ENCODE results near the gene SERPINB3. TPM values are rescaled to one million over a fixed set of nuclear protein-coding genes. Genes with fewer than 3 reads are reported as not detected.

SERPINB3 gene
- total and polyA plus RNA-seq, 9 donors: 0.05 to 0.23 TPM; not detected in 7

- Histone ChIP-seq H3K27ac (no peak overlapping the region), H3K4me3 (no peak overlapping the region), H3K9me3 (no peaks in the 10 kb centered on the region), H3K4me1 (ENCODE audit: insufficient read depth) (no peaks in the 10 kb centered on the region), H3K27me3 (no peaks in the 10 kb centered on the region), H3K36me3 (no peaks in the 10 kb centered on the region)
- TF ChIP-seq POLR2A (IDR thresholded peaks at IDR 0.05) (no peak), EP300 (IDR thresholded peaks at IDR 0.05) (no peak)
- DNase-seq: no peak
- intact Hi-C loops (cut with DNase I): no loop called here
- 79 to 85% (median 80%) methylated on average over 5 of the region's 5 CpGs for WGBS, 3 donors
Measured at GRCh38 chr18:63701952-63702351, 40.3 kb upstream of the SERPINB3 start.

DNA sequence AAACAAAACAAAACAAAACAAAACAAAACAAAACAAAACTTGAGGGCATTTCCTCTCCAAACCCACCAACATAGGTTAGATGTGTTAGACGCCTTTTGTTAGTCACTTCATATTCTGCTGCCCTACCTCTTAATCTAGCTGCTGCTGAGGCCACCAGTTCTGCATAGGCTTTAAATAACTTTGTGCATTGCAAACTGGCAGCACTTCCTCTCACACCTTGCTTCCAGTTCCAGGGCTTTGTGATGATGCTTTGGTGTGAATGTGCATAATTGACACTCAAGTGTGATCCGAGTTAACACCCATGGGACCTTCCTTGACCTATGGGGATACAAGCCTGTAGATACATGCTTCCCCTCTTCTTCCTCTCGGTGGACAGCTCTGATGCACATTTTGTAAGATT is 38.8 kb upstream of the SERPINB3 start:
- intact Hi-C loops (cut with DNase I): no loop called here
- TF ChIP-seq EP300 (IDR thresholded peaks at IDR 0.05) (no peak), POLR2A (IDR thresholded peaks at IDR 0.05) (no peak), CTCF (IDR thresholded peaks at IDR 0.05) (no peak)
- Histone ChIP-seq H3K4me3 (no peak overlapping the region), H3K9me3 (no peaks in the 10 kb centered on the region), H3K27me3 (no peaks in the 10 kb centered on the region), H3K36me3 (no peaks in the 10 kb centered on the region), H3K4me1 (ENCODE audit: insufficient read depth) (no peaks in the 10 kb centered on the region), H3K27ac (no peak overlapping the region)
- 61 to 63% (median 62%) methylated on average over 3 of the region's 3 CpGs for WGBS, 3 donors
- no peak for DNase-seq

DNA sequence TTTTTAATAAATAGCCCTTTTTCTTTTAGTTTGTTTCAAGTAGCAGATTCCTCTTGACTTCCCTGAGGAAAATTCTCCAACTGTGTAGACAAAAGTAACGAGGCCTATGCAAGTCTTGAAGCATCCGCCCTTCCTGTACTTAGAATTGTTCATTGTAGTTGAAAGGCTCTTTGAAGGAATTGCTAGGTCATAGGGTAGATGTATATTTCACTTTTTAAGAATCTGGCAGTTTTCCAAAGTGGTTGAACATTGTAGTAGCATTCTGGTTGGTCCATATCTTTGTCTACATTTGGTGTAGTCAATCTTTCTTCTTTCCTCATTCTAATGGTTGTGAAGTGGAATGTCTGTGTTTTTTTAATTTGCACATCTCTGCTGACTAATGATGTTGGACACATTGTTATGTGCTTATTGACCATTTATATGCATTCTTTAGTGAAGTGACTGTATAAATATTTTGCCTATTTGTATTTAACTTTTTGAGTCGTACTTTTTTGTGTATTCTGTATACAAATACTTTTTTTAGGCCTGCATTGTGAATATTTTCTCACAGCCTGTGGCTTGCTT is 35.5 kb upstream of the SERPINB3 start:
- 52 to 65% (median 54%) methylated on average over 3 of the region's 3 CpGs for WGBS, 3 donors
- no peak for TF ChIP-seq POLR2A (IDR thresholded peaks at IDR 0.05)
- no peak for TF ChIP-seq CTCF (IDR thresholded peaks at IDR 0.05)
- TF ChIP-seq EP300 (IDR thresholded peaks at IDR 0.05): no peak
- Histone ChIP-seq H3K36me3 (no peaks in the 10 kb centered on the region), H3K27ac (no peak overlapping the region), H3K27me3 (no peaks in the 10 kb centered on the region), H3K9me3 (no peaks in the 10 kb centered on the region), H3K4me1 (ENCODE audit: insufficient read depth) (no peaks in the 10 kb centered on the region), H3K4me3 (no peak overlapping the region)
- DNase-seq: no peak
- intact Hi-C loops (cut with DNase I): no loop called here

DNA sequence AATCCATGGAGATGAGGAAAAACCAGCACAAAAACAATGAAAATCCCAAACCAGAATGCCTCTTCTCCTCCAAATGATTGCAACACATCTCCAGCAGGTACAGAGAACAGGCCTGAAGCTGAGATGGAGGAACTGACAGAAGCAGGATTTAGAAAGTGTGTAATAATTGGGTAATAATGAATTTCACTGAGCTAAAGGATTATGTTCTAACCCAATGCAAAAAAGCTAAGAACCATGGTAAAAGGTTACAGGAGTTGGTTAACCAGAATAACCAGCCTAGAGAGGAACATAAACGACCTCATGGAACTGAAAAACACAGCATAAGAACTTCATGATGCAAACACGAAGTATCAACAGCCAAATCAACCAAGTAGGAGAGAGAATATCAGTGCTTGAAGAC is 27.4 kb upstream of the SERPINB3 start:
- H3K4me3 ChIP-seq: no peak overlapping the region
- TF ChIP-seq CTCF (IDR thresholded peaks at IDR 0.05) (no peak), POLR2A (IDR thresholded peaks at IDR 0.05) (no peak), EP300 (IDR thresholded peaks at IDR 0.05) (no peak)
- no peaks in the 10 kb centered on the region for H3K27me3 ChIP-seq
- H3K36me3 ChIP-seq: no peaks in the 10 kb centered on the region
- no peak for DNase-seq
- no peak overlapping the region for H3K27ac ChIP-seq
- WGBS, 3 donors: 50 to 68% (median 68%) methylated on average over 2 of the region's 2 CpGs
- intact Hi-C loops (cut with DNase I): no loop called here
- H3K4me1 ChIP-seq (ENCODE audit: insufficient read depth): no peaks in the 10 kb centered on the region
- no peaks in the 10 kb centered on the region for H3K9me3 ChIP-seq

- no peak for TF ChIP-seq EP300 (IDR thresholded peaks at IDR 0.05)
- TF ChIP-seq CTCF (IDR thresholded peaks at IDR 0.05): no peak
- no peak for TF ChIP-seq POLR2A (IDR thresholded peaks at IDR 0.05)
- Histone ChIP-seq H3K4me1 (ENCODE audit: insufficient read depth) (no peaks in the 10 kb centered on the region), H3K27ac (no peak overlapping the region), H3K9me3 (no peaks in the 10 kb centered on the region), H3K36me3 (no peaks in the 10 kb centered on the region), H3K27me3 (no peaks in the 10 kb centered on the region), H3K4me3 (no peak overlapping the region)
- intact Hi-C loops (cut with DNase I): no loop called here
- DNase-seq: no peak
- WGBS, 3 donors: 41 to 45% (median 45%) methylated on average over 2 of the region's 2 CpGs
Measured at GRCh38 chr18:63686871-63687270, 25.2 kb upstream of the SERPINB3 start.

Data from ovary (tissue), 9 donors.